Gastroesophageal sphincter (tissue), 4 donors: Measurements from ENCODE around the gene SLC39A3. TPM values are rescaled to one million over a fixed set of nuclear protein-coding genes. Genes with fewer than 3 reads are reported as not detected.

ENCODE experiments used
- ATAC-seq: fragments of 150-250 bp; one replicate; pipeline ENCODE4 v1.9.1; 2016; ENCODE audit warnings: mild to moderate bottlenecking, moderate library complexity
- H3K27ac ChIP-seq, 4 donors: fragments of 200-600 bp; sonication (generic) in 3 of 4; 1 replicate in 3 of 4; 2 replicates in 1 of 4; pipeline ENCODE4 v1.5.1; 2016 to 2019
- H3K27me3 ChIP-seq: fragments of 200-600 bp; sonication (generic); one replicate; pipeline ENCODE4 v1.5.1; 2019
- H3K36me3 ChIP-seq, 2 donors: fragments of 200-600 bp; sonication (generic); one replicate each; pipeline ENCODE4 v1.5.1; 2019; ENCODE audit warnings: control low read depth in 1 of 2
- H3K4me1 ChIP-seq, 3 donors: fragments of 200-600 bp; sonication (generic); 1 replicate in 2 of 3; 2 replicates in 1 of 3; pipeline ENCODE4 v1.5.1; 2016 to 2019; ENCODE audit warnings: control low read depth in 2 of 3
- H3K4me3 ChIP-seq, 2 donors: fragments of 200-600 bp; sonication (generic); one replicate each; pipeline ENCODE4 v1.5.1; 2019; ENCODE audit warnings: mild to moderate bottlenecking in 1 of 2, moderate library complexity in 1 of 2
- H3K9me3 ChIP-seq, 3 donors: fragments of 200-600 bp; sonication (generic); one replicate each; pipeline ENCODE4 v1.5.1; 2017 to 2019; ENCODE audit warnings: control low read depth in 2 of 3
- CTCF ChIP-seq, 4 experiments: fragments of 200-600 bp in 2 of 4; fragments of 450-650 bp in 2 of 4; sonication (generic) in 1 of 4; IDR thresholded peaks; one replicate each; pipeline ENCODE4 v1.5.1; 2017 to 2019; ENCODE audit warnings: antibody characterized with exemption in 4 of 4, mild to moderate bottlenecking in 2 of 4, moderate library complexity in 2 of 4
- EP300 ChIP-seq: sonication (generic); formaldehyde crosslinking; IDR thresholded peaks from one replicate; pipeline ENCODE4 v1.6.1; 2017; ENCODE audit warnings: antibody characterized with exemption, mild to moderate bottlenecking
- POLR2A ChIP-seq, 2 donors: fragments of 450-650 bp; IDR thresholded peaks; one replicate each; pipeline ENCODE4 v1.6.1; 2017; ENCODE audit warnings: antibody characterized with exemption in 2 of 2, mild to moderate bottlenecking in 2 of 2, moderate library complexity in 1 of 2
- POLR2AphosphoS5 ChIP-seq: sonication (generic); formaldehyde crosslinking; IDR thresholded peaks from one replicate; pipeline ENCODE4 v1.6.1; 2017; ENCODE audit warnings: antibody characterized with exemption
- WGBS, 2 donors: methylation state at CpG; one replicate each; pipeline ENCODE4 v1.1.5; 2018; ENCODE audit warnings: low coverage in 1 of 2; 5-methylcytosine and 5-hydroxymethylcytosine counted together
- total RNA-seq, 4 donors: library from RNA; depleted of rRNA; stranded (reverse); fragments of >200 nt; gene quantifications; one replicate each; pipeline ENCODE4 v1.1.0, GENCODE V29; 2016

SLC39A3 gene
- total RNA-seq, 4 donors from 2014 or later = 26.3 to 42.7 (median 30.7) TPM

- Histone ChIP-seq H3K9me3 (no peaks in the 10 kb centered on the region), H3K27me3 (peaks cover 39% of the 10 kb centered on the region), H3K36me3 (peaks cover 0 to 8% of the 10 kb centered on the region in 2 donors), H3K27ac (no peak overlapping the region), H3K4me3 (no peak overlapping the region), H3K4me1 (peaks cover 0 to 21% (median 10%) of the 10 kb centered on the region in 3 donors)
- no CpG with 5 or more reads among the region's 26 CpGs for WGBS, 2 donors
- ATAC-seq = no peak
- no peak for TF ChIP-seq EP300
- no peak for TF ChIP-seq CTCF (IDR thresholded peaks at IDR 0.05)
- no peak for TF ChIP-seq POLR2A (IDR thresholded peaks at IDR 0.05)
- no peak for TF ChIP-seq POLR2AphosphoS5
Measured at GRCh38 chr19:2726904-2727639, 12.7 kb downstream of the SLC39A3 start.

GRCh38 chr19:2726160-2726855 is 13.5 kb downstream of the SLC39A3 start:
- TF ChIP-seq EP300 = no peak
- no peak for TF ChIP-seq CTCF (IDR thresholded peaks at IDR 0.05)
- no peak for TF ChIP-seq POLR2A (IDR thresholded peaks at IDR 0.05)
- TF ChIP-seq POLR2AphosphoS5 = no peak
- Histone ChIP-seq H3K9me3 (no peaks in the 10 kb centered on the region), H3K36me3 (peaks cover 0 to under 1% of the 10 kb centered on the region in 2 donors), H3K4me3 (no peak overlapping the region), H3K27ac (no peak overlapping the region), H3K4me1 (peaks cover 0 to 29% (median 10%) of the 10 kb centered on the region in 3 donors), H3K27me3 (peaks cover 47% of the 10 kb centered on the region)
- WGBS, 2 donors = 54 to 80% methylated on average over 2 to 3 of the region's 15 CpGs
- ATAC-seq = no peak

GRCh38 chr19:2724148-2724557 is 15.7 kb downstream of the SLC39A3 start:
- H3K36me3 ChIP-seq = no peaks in the 10 kb centered on the region
- H3K27me3 ChIP-seq = peaks cover 67% of the 10 kb centered on the region
- peaks cover 0 to 47% (median 20%) of the 10 kb centered on the region in 3 donors for H3K4me1 ChIP-seq
- ATAC-seq = no peak
- H3K9me3 ChIP-seq = no peaks in the 10 kb centered on the region
- WGBS, 2 donors = 48% methylated on average over 4 of the region's 7 CpGs; no CpG with 5 or more reads in 1 of the 2 donors
- no peak overlapping the region for H3K4me3 ChIP-seq
- no peak for TF ChIP-seq POLR2AphosphoS5
- no peak for TF ChIP-seq CTCF (IDR thresholded peaks at IDR 0.05)
- TF ChIP-seq POLR2A (IDR thresholded peaks at IDR 0.05) = no peak
- no peak for TF ChIP-seq EP300
- peak overlapping the region in 2 of 4 donors; percentile 82 to 84 for H3K27ac ChIP-seq

- H3K27me3 ChIP-seq = peaks cover 70% of the 10 kb centered on the region
- ATAC-seq = no peak
- TF ChIP-seq EP300 = no peak
- no peak for TF ChIP-seq POLR2A (IDR thresholded peaks at IDR 0.05)
- TF ChIP-seq CTCF (IDR thresholded peaks at IDR 0.05) = no peak
- TF ChIP-seq POLR2AphosphoS5 = no peak
- H3K9me3 ChIP-seq = no peaks in the 10 kb centered on the region
- peak overlapping the region; percentile 31 to 86 (median 83) for H3K27ac ChIP-seq
- no peak overlapping the region for H3K4me3 ChIP-seq
- no peaks in the 10 kb centered on the region for H3K36me3 ChIP-seq
- no CpG with 5 or more reads among the region's 14 CpGs for WGBS, 2 donors
- H3K4me1 ChIP-seq = peaks cover 0 to 47% (median 20%) of the 10 kb centered on the region in 3 donors
Measured at GRCh38 chr19:2723747-2724146, 16.1 kb downstream of the SLC39A3 start.
